Retinal pigment epithelial cell (primary cell): ENCODE measurements around the gene PTPRD.

Experiments used
- DNase-seq: peaks from one replicate; pipeline ENCODE4 v3.0.0-alpha.2; 2010; ENCODE audit warnings: low read depth
- H3K4me3 ChIP-seq: 2 replicates; pipeline ENCODE4 v1.5.1; 2011; ENCODE audit warnings: mild to moderate bottlenecking, low read length, control low read depth, moderate library complexity
- TF ChIP-seq, protein P1 (sequence below): conservative IDR thresholded peaks from 2 replicates; pipeline ENCODE4 v1.5.1; 2011; ENCODE audit warnings: low read depth, low read length, control low read depth, inconsistent platforms

PTPRD gene

DNA sequence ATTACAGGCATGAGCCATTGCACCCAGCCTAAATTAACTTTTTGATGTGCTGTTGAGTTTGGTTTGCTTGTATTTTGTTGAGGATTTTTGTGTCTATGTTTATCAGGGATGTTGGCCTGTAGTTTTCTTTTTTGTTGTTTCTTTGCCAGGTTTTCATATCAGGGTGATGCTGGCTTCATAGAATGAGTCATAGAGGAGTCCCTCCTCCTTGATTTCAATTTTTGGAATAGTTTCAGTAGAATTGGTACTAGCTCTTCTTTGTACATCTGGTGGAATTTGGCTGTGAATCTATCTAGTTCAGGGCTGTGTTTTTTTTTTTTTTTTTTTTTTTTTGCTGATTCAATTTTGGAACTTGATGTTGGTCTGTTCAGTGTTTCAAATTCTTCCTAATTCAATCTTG, 1648.9 kb downstream of the PTPRD start:
- no peak for DNase-seq
- TF ChIP-seq, protein P1, sequence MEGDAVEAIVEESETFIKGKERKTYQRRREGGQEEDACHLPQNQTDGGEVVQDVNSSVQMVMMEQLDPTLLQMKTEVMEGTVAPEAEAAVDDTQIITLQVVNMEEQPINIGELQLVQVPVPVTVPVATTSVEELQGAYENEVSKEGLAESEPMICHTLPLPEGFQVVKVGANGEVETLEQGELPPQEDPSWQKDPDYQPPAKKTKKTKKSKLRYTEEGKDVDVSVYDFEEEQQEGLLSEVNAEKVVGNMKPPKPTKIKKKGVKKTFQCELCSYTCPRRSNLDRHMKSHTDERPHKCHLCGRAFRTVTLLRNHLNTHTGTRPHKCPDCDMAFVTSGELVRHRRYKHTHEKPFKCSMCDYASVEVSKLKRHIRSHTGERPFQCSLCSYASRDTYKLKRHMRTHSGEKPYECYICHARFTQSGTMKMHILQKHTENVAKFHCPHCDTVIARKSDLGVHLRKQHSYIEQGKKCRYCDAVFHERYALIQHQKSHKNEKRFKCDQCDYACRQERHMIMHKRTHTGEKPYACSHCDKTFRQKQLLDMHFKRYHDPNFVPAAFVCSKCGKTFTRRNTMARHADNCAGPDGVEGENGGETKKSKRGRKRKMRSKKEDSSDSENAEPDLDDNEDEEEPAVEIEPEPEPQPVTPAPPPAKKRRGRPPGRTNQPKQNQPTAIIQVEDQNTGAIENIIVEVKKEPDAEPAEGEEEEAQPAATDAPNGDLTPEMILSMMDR = no peak
- H3K4me3 ChIP-seq = no peak overlapping the region

GRCh38 chr9:8962084-8962483, 1650.7 kb downstream of the PTPRD start:
- H3K4me3 ChIP-seq = no peak overlapping the region
- DNase-seq = no peak
- TF ChIP-seq, protein P1 = no peak

GRCh38 chr9:8961186-8961851, 1651.5 kb downstream of the PTPRD start:
- no peak overlapping the region for H3K4me3 ChIP-seq
- DNase-seq = no peak
- TF ChIP-seq, protein P1 = no peak

DNA sequence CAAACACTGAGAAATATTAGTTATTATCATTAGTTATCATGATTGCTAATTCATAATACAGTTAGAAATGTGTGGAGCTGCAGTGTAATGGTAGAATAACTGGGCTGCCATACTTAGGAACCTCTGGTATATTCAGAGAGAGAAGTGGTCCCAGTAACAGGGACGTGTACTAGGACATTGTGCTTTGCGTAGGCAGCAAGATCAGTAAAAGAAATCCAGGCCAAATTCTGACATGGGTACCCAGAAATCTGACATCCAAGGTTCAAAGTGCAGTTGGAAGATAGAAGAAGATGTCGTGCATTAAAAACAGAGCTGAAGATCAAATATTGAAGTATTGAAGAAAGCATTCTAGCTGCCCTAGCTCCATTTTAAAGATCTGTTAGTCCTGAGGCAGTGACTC, 1652.5 kb downstream of the PTPRD start:
- H3K4me3 ChIP-seq = no peak overlapping the region
- TF ChIP-seq, protein P1 = no peak
- DNase-seq = no peak

DNA sequence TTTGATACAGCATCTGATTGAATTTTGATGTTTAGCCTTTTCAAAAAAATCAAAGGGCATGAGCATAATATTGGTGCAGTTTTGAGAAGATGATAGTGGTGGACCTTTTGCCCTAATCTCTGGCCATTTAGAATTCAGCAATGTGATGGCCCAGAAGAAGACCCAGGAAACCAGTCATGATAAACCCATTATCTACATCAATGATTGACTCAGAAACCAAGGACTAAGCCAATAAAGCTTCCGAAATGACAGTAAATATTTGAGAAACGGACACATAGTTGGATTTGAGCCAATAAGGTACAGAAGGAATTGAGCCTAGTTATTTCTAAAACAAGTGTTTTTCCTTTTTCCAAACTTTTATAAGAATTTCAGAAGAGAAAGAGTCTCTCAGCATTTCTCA, 1654.4 kb downstream of the PTPRD start:
- DNase-seq = no peak
- TF ChIP-seq, protein P1 = no peak
- H3K4me3 ChIP-seq = no peak overlapping the region

- no peak overlapping the region for H3K4me3 ChIP-seq
- TF ChIP-seq, protein P1 = no peak
- DNase-seq = no peak
Measured at GRCh38 chr9:8955315-8955714, 1657.5 kb downstream of the PTPRD start.

DNA sequence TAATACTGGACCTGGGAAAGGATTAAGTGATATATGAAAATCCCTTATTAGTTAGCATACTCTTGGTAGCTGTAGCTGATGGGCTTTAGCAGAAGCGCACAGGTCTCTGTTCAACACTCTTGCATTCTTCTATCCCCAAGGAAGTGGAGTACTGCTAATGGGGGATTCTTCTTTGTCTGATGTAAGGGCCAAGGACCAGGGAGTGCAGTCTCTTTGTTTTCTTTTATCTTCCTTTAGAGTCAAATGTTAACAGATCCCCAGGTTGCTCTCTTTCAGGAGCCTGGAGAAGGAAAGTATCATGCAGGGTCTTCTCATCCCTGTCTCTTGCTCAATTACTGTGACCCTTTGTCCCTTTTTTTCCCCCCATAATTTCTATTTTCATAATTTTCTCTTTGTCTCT, 1666.3 kb downstream of the PTPRD start:
- H3K4me3 ChIP-seq = no peak overlapping the region
- TF ChIP-seq, protein P1 = no peak
- DNase-seq = no peak
